Panc1 (cell line): ENCODE results near the gene NOS2.

ENCODE experiments used
- POLR2AphosphoS5 ChIP-seq: IDR thresholded peaks from 2 replicates; pipeline ENCODE4 v1.6.1; 2012; ENCODE audit warnings: mild to moderate bottlenecking, low read depth, low read length, moderate library complexity
- REST ChIP-seq, 2 experiments: IDR thresholded peaks; 2 replicates each; pipeline ENCODE4 v1.6.1; 2011 to 2012; ENCODE audit warnings: low read depth in 2 of 2, control low read depth in 1 of 2, low read length in 1 of 2, mild to moderate bottlenecking in 1 of 2, moderate library complexity in 1 of 2; ENCODE audit not compliant: insufficient read depth in 1 of 2
- SIN3A ChIP-seq: IDR thresholded peaks from 2 replicates; pipeline ENCODE4 v1.6.1; 2012; ENCODE audit warnings: low read depth, mild to moderate bottlenecking, low read length, moderate library complexity, borderline replicate concordance; ENCODE audit not compliant: insufficient read depth
- TCF7L2 ChIP-seq: IDR thresholded peaks from 2 replicates; pipeline ENCODE4 v1.6.1; 2011; ENCODE audit warnings: mild to moderate bottlenecking, low read depth, low read length, inconsistent platforms
- TF ChIP-seq, protein P1 (sequence below): fragments of 450-650 bp; IDR thresholded peaks from 2 replicates; pipeline ENCODE4 v1.5.1; 2017; ENCODE audit warnings: mild to moderate bottlenecking

DNA sequence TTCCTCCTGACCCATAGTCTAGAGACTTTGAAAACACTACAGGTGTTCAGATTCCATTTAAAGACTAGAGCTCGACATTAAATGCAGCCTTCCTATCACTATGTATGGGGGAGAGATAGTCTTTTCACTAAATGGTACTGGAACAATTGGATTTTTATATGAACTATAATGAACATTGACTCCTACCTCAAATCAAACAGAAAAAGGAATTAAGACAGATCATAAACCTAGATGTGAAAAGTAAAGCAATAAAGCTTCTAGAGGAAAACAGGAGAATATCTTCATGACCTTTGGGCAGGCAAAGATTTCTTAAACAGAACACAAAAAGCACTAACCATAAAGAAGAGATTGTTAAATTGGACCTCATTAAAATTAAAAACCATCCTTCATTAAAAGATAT lies 18.8 kb upstream of the NOS2 start:
- TF ChIP-seq, protein P1, sequence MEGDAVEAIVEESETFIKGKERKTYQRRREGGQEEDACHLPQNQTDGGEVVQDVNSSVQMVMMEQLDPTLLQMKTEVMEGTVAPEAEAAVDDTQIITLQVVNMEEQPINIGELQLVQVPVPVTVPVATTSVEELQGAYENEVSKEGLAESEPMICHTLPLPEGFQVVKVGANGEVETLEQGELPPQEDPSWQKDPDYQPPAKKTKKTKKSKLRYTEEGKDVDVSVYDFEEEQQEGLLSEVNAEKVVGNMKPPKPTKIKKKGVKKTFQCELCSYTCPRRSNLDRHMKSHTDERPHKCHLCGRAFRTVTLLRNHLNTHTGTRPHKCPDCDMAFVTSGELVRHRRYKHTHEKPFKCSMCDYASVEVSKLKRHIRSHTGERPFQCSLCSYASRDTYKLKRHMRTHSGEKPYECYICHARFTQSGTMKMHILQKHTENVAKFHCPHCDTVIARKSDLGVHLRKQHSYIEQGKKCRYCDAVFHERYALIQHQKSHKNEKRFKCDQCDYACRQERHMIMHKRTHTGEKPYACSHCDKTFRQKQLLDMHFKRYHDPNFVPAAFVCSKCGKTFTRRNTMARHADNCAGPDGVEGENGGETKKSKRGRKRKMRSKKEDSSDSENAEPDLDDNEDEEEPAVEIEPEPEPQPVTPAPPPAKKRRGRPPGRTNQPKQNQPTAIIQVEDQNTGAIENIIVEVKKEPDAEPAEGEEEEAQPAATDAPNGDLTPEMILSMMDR: no peak
- TF ChIP-seq REST (IDR thresholded peaks at IDR 0.05; ENCODE audit: insufficient read depth in 1 of 2, low read depth in 2 of 2, low read length in 1 of 2): no peak
- TF ChIP-seq POLR2AphosphoS5: no peak
- TF ChIP-seq SIN3A: no peak
- TF ChIP-seq TCF7L2: no peak
